Endodermal cell (in vitro differentiated cells): Measurements from ENCODE around the gene RAB3GAP2. TPM values are rescaled to one million over a fixed set of nuclear protein-coding genes. Genes with fewer than 3 reads are reported as not detected.

Experiments used
- DNase-seq: peaks from one replicate; pipeline ENCODE4 v3.0.0-alpha.2; 2017
- H3K27ac ChIP-seq: 2 replicates; pipeline ENCODE4 v1.5.1; 2013; ENCODE audit warnings: mild to moderate bottlenecking, low read depth, low read length, moderate library complexity
- H3K27me3 ChIP-seq: 2 replicates; pipeline ENCODE4 v1.6.1; 2013; ENCODE audit warnings: mild to moderate bottlenecking, low read length, moderate library complexity; ENCODE audit not compliant: insufficient read depth, control insufficient read depth, poor library complexity, severe bottlenecking
- H3K36me3 ChIP-seq: 2 replicates; pipeline ENCODE4 v1.7.0; 2013; ENCODE audit warnings: mild to moderate bottlenecking, low read length, moderate library complexity; ENCODE audit not compliant: control insufficient read depth, insufficient read depth
- H3K4me1 ChIP-seq: one replicate; pipeline ENCODE4 v1.7.0; 2013; ENCODE audit warnings: low read length; ENCODE audit not compliant: control insufficient read depth, insufficient read depth
- H3K4me3 ChIP-seq: 2 replicates; pipeline ENCODE4 v1.5.1; 2013; ENCODE audit warnings: mild to moderate bottlenecking, low read length, moderate library complexity
- H3K9ac ChIP-seq: 2 replicates; pipeline ENCODE4 v1.6.1; 2013; ENCODE audit warnings: mild to moderate bottlenecking, low read length, moderate library complexity; ENCODE audit not compliant: poor library complexity, severe bottlenecking; ENCODE audit errors: extremely low read depth
- H3K9me3 ChIP-seq: 2 replicates; pipeline ENCODE4 v1.6.1; 2013; ENCODE audit warnings: mild to moderate bottlenecking, low read length, moderate library complexity; ENCODE audit not compliant: control insufficient read depth
- H3K27ac Mint-ChIP-seq: 2 replicates; pipeline ENCODE4 v1.8.0; 2020; ENCODE audit warnings: mixed read lengths
- H3K27me3 Mint-ChIP-seq: 2 replicates; pipeline ENCODE4 v1.8.0; 2021; ENCODE audit warnings: mild to moderate bottlenecking, mixed read lengths; ENCODE audit not compliant: insufficient read depth
- H3K36me3 Mint-ChIP-seq: 2 replicates; pipeline ENCODE4 v1.8.0; 2020; ENCODE audit warnings: low read depth, mixed read lengths
- H3K4me1 Mint-ChIP-seq: 2 replicates; pipeline ENCODE4 v1.8.0; 2020; ENCODE audit warnings: mixed read lengths
- H3K4me3 Mint-ChIP-seq: 2 replicates; pipeline ENCODE4 v1.8.0; 2020; ENCODE audit warnings: mild to moderate bottlenecking, moderate library complexity, mixed read lengths
- H3K9me3 Mint-ChIP-seq: 2 replicates; pipeline ENCODE4 v1.8.0; 2020; ENCODE audit warnings: mild to moderate bottlenecking, mixed read lengths
- CTCF ChIP-seq: fragments of 200-600 bp; sonication (generic); conservative IDR thresholded peaks from 2 replicates; pipeline ENCODE4 v1.5.0; 2021; ENCODE audit warnings: antibody characterized with exemption, mild to moderate bottlenecking
- WGBS, 2 experiments: methylation state at CpG; one replicate each; pipeline versions ENCODE4 v1.1.5 to v1.1.7; 2013; ENCODE audit warnings: missing lambda C conversion rate in 2 of 2, mixed read lengths in 1 of 2; ENCODE audit not compliant: insufficient coverage in 1 of 2, insufficient read length in 1 of 2; 5-methylcytosine and 5-hydroxymethylcytosine counted together
- total RNA-seq, 2 donors: library from RNA; stranded (reverse); fragmentation: NEBNext Ultra II Directional in 1 of 2; extraction: Animal tissue kit (Norgen Biotek cat#: 25700) in 1 of 2; gene quantifications; 2 replicates in 1 of 2; 3 replicates in 1 of 2; pipeline ENCODE4 v1.2.1, GENCODE V29; 2021

RAB3GAP2 gene
- total RNA-seq, 2 donors from 2014 or later: 39.3 to 50.4 TPM

- Mint-ChIP-seq H3K27me3 (no peaks in the 10 kb centered on the region), H3K4me1 (no peaks in the 10 kb centered on the region), H3K4me3 (no peak overlapping the region), H3K36me3 (no peaks in the 10 kb centered on the region), H3K9me3 (no peaks in the 10 kb centered on the region), H3K27ac (no peak overlapping the region)
- no peak for TF ChIP-seq CTCF
- WGBS, 2 experiments: 94% methylated on average over 1 of the region's 1 CpG; no CpG with 5 or more reads in 1 of the 2 experiments
- H3K9ac ChIP-seq: no peak overlapping the region
- no peak overlapping the region for H3K4me3 ChIP-seq
- H3K4me1 ChIP-seq: no peaks in the 10 kb centered on the region
- no peaks in the 10 kb centered on the region for H3K27me3 ChIP-seq
- no peaks in the 10 kb centered on the region for H3K9me3 ChIP-seq
- no peak for DNase-seq
- no peaks in the 10 kb centered on the region for H3K36me3 ChIP-seq
- H3K27ac ChIP-seq: no peak overlapping the region
These were observed 11.4 kb upstream of the RAB3GAP2 start for GRCh38 chr1:220283625-220284024.

- no peak overlapping the region for H3K4me3 ChIP-seq
- no peaks in the 10 kb centered on the region for H3K27me3 ChIP-seq
- H3K4me1 ChIP-seq: no peaks in the 10 kb centered on the region
- Mint-ChIP-seq H3K36me3 (no peaks in the 10 kb centered on the region), H3K27me3 (no peaks in the 10 kb centered on the region), H3K4me3 (no peak overlapping the region), H3K9me3 (no peaks in the 10 kb centered on the region), H3K27ac (no peak overlapping the region), H3K4me1 (no peaks in the 10 kb centered on the region)
- H3K27ac ChIP-seq: no peak overlapping the region
- no peaks in the 10 kb centered on the region for H3K9me3 ChIP-seq
- DNase-seq: no peak
- peak; percentile 70 for TF ChIP-seq CTCF
- no peak overlapping the region for H3K9ac ChIP-seq
- WGBS, 2 experiments: 92 to 99% methylated on average over 1 to 2 of the region's 2 CpGs
- no peaks in the 10 kb centered on the region for H3K36me3 ChIP-seq
These were observed 8.9 kb upstream of the RAB3GAP2 start for GRCh38 chr1:220281159-220281574.

GRCh38 chr1:220280249-220280648, 8.0 kb upstream of the RAB3GAP2 start:
- Mint-ChIP-seq H3K4me1 (no peaks in the 10 kb centered on the region), H3K4me3 (no peak overlapping the region), H3K36me3 (no peaks in the 10 kb centered on the region)

More at GRCh38 chr1:220280249-220280648, 8.0 kb upstream of the RAB3GAP2 start:
- Mint-ChIP-seq H3K9me3 (no peaks in the 10 kb centered on the region), H3K27ac (no peak overlapping the region), H3K27me3 (no peaks in the 10 kb centered on the region)
- no peak overlapping the region for H3K4me3 ChIP-seq
- no peak for DNase-seq
- no peaks in the 10 kb centered on the region for H3K9me3 ChIP-seq
- H3K4me1 ChIP-seq: no peaks in the 10 kb centered on the region
- TF ChIP-seq CTCF: no peak
- H3K36me3 ChIP-seq: no peaks in the 10 kb centered on the region
- no peak overlapping the region for H3K27ac ChIP-seq
- 79 to 96% methylated on average over 1 to 3 of the region's 3 CpGs for WGBS, 2 experiments
- H3K27me3 ChIP-seq: no peaks in the 10 kb centered on the region
- no peak overlapping the region for H3K9ac ChIP-seq
